Activated T-helper 1 cell treated with anti-CD3 and anti-CD28 coated beads, Interleukin-2, amount 50 U/mL, for 16 hours (primary cell): ENCODE results near the gene PHACTR2.
"Not testable (repeated sequence)": the region's sequence is repeated elsewhere in the genome, so short reads cannot be mapped to it uniquely, and the experiment has no call there.

ENCODE experiments used
- DNase-seq, 2 donors: peaks; one replicate each; pipeline ENCODE4 v3.0.0-alpha.2; 2020; ENCODE audit warnings: low read depth in 1 of 2, low spot score in 1 of 2

Gene PHACTR2

GRCh38 chr6:143759666-143760065 is 81.9 kb downstream of the PHACTR2 start:
- DNase-seq = no peak

GRCh38 chr6:143761074-143761473 is 83.3 kb downstream of the PHACTR2 start:
- DNase-seq = no peak

- no peak for DNase-seq
These were observed 84.4 kb downstream of the PHACTR2 start for GRCh38 chr6:143762126-143762525.

GRCh38 chr6:143765422-143766184 is 87.8 kb downstream of the PHACTR2 start:
- DNase-seq = no peak

- DNase-seq = no peak
These were observed 88.4 kb downstream of the PHACTR2 start for GRCh38 chr6:143766185-143766553.

GRCh38 chr6:143767433-143767832 is 89.7 kb downstream of the PHACTR2 start:
- no peak for DNase-seq

- no peak for DNase-seq
These were observed 94.6 kb downstream of the PHACTR2 start for GRCh38 chr6:143772116-143773086.

GRCh38 chr6:143773506-143774150 is 95.9 kb downstream of the PHACTR2 start:
- no peak for DNase-seq

- DNase-seq = no peak
These were observed 96.6 kb downstream of the PHACTR2 start for GRCh38 chr6:143774347-143774746.

GRCh38 chr6:143775336-143775735 is 97.6 kb downstream of the PHACTR2 start:
- DNase-seq = no peak

GRCh38 chr6:143778926-143779325 is 101.2 kb downstream of the PHACTR2 start:
- DNase-seq = no peak

GRCh38 chr6:143782481-143782880 is 104.7 kb downstream of the PHACTR2 start:
- DNase-seq = no peak

- no peak for DNase-seq
These were observed 105.3 kb downstream of the PHACTR2 start for GRCh38 chr6:143783077-143783476.

- no peak for DNase-seq
These were observed 106.6 kb downstream of the PHACTR2 start for GRCh38 chr6:143784316-143784715.

GRCh38 chr6:143786371-143786770 is 108.6 kb downstream of the PHACTR2 start:
- not testable (repeated sequence) for DNase-seq

GRCh38 chr6:143792402-143793279 is 114.9 kb downstream of the PHACTR2 start:
- DNase-seq = no peak

GRCh38 chr6:143793280-143793619 is 115.5 kb downstream of the PHACTR2 start:
- DNase-seq = no peak

GRCh38 chr6:143796551-143796950 is 118.8 kb downstream of the PHACTR2 start:
- not testable (repeated sequence) for DNase-seq

GRCh38 chr6:143798487-143798886 is 120.7 kb downstream of the PHACTR2 start:
- not testable (repeated sequence) for DNase-seq

- DNase-seq = no peak
These were observed 125.2 kb downstream of the PHACTR2 start for GRCh38 chr6:143802833-143803565.
